ENCODE measurements around the gene BTG2. TPM values are rescaled to one million over a fixed set of nuclear protein-coding genes. Genes with fewer than 3 reads are reported as not detected.

Gene BTG2
- total RNA-seq, 1 experiment from 2014 or later: 2.9 TPM

- Histone ChIP-seq H3K27ac (ENCODE audit: insufficient read length, low read depth, low read length) (no peak overlapping the region), H3T11ph (ENCODE audit: low read length) (no peak overlapping the region), H3K9me3 (ENCODE audit: control insufficient read depth, low read depth, low read length) (no peaks in the 10 kb centered on the region), H3K23me2 (ENCODE audit: insufficient read length, low read depth, low read length, poor library complexity, severe bottlenecking) (peaks cover 13% of the 10 kb centered on the region), H2BK120ac (ENCODE audit: low read depth, low read length, poor library complexity, severe bottlenecking) (no peak overlapping the region), H4K20me1 (ENCODE audit: control insufficient read depth, insufficient read depth, insufficient read length) (no peaks in the 10 kb centered on the region), H3K23ac (ENCODE audit: insufficient read length, low read depth, low read length) (no peak overlapping the region), H4K91ac (ENCODE audit: insufficient read length, low read depth, low read length) (no peak overlapping the region), H3K4ac (ENCODE audit: low read depth, low read length) (no peak overlapping the region), H2AK5ac (ENCODE audit: insufficient read length, low read length) (no peak overlapping the region), H3K4me1 (ENCODE audit: insufficient read depth, low read length) (peaks cover 10% of the 10 kb centered on the region), H3K27me3 (ENCODE audit: insufficient read depth, low read length) (peaks cover 80% of the 10 kb centered on the region), H3K18ac (ENCODE audit: insufficient read length, low read depth, low read length) (peak overlapping the region; percentile 94), H3K79me1 (ENCODE audit: insufficient read depth, low read depth, low read length, poor library complexity, severe bottlenecking) (no peaks in the 10 kb centered on the region), H3K4me2 (ENCODE audit: insufficient read depth, insufficient read length, low read length) (peak overlapping the region; percentile 54), H3K14ac (ENCODE audit: insufficient read depth, low read length) (peak overlapping the region; percentile 93), H4K8ac (replicated peaks; ENCODE audit: insufficient read length, low read depth, low read length) (no peak overlapping the region), H2BK5ac (ENCODE audit: insufficient read length, low read length) (no peak overlapping the region), H3K56ac (ENCODE audit: insufficient read length, low read depth, low read length) (no peak overlapping the region), H3K79me2 (ENCODE audit: insufficient read depth, low read length) (no peaks in the 10 kb centered on the region), H2BK12ac (ENCODE audit: insufficient read length, low read depth, low read length) (no peak overlapping the region), H4K5ac (ENCODE audit: insufficient read length, low read depth, low read length) (no peak overlapping the region), H3K9ac (ENCODE audit: extremely low read depth, insufficient read length, low read length) (peak overlapping the region; percentile 50), H2AFZ (ENCODE audit: low read length) (no peak overlapping the region), H2BK20ac (ENCODE audit: low read depth, low read length, poor library complexity, severe bottlenecking) (no peak overlapping the region), H2BK15ac (ENCODE audit: low read depth, low read length) (no peak overlapping the region)
- H3K4me1 Mint-ChIP-seq: peaks cover 44 to 52% of the 10 kb centered on the region in 2 experiments
- H3K4me3 Mint-ChIP-seq: peak overlapping the region; percentile 72 to 81
- peaks cover 98% of the 10 kb centered on the region for H3K27me3 Mint-ChIP-seq (ENCODE audit: low read depth)
- H3K36me3 Mint-ChIP-seq (ENCODE audit: insufficient read depth in 1 of 3, low read depth in 3 of 3): peaks cover 0 to 3% (median 0%) of the 10 kb centered on the region in 3 experiments; a peak in 2 of 7 replicates
- H3K27ac Mint-ChIP-seq: no peak overlapping the region; a peak in 2 of 7 replicates
- DNase-seq: no peak
- WGBS (ENCODE audit: extremely low coverage, insufficient read length, low lambda C conversion rate): no CpG with 5 or more reads among the region's 21 CpGs
- no peaks in the 10 kb centered on the region; a peak in 1 of 5 replicates for H3K9me3 Mint-ChIP-seq
- no peak for TF ChIP-seq CTCF (conservative IDR thresholded peaks at IDR 0.05)
Observed at GRCh38 chr1:203305809-203306088, 430 bp downstream of the BTG2 start.
